CD4-positive, CD25-positive, alpha-beta regulatory T cell (primary cell): ENCODE measurements around the gene NAALADL2. TPM values are rescaled to one million over a fixed set of nuclear protein-coding genes. Genes with fewer than 3 reads are reported as not detected.

Experiments used
- ATAC-seq, 2 donors: fragments of 150-1000 bp; cut with Tn5 transposase; one replicate each; pipeline ENCODE4 v1.10.0; 2021; ENCODE audit warnings: low read depth in 2 of 2, moderate number of reproducible peaks in 2 of 2, moderate library complexity in 1 of 2
- DNase-seq, 3 donors: peaks; one replicate each; pipeline versions ENCODE4 v3.0.0 to v3.0.0-alpha.2; 2012 to 2022; ENCODE audit warnings: mixed read lengths in 1 of 3
- H3K27ac ChIP-seq: one replicate; pipeline ENCODE4 v1.7.0; 2013; ENCODE audit warnings: mild to moderate bottlenecking, low read length; ENCODE audit not compliant: insufficient read depth, poor library complexity, severe bottlenecking
- H3K27me3 ChIP-seq: one replicate; pipeline ENCODE4 v1.7.0; 2013; ENCODE audit warnings: low read length; ENCODE audit not compliant: control insufficient read depth, insufficient read depth
- H3K36me3 ChIP-seq: one replicate; pipeline ENCODE4 v1.7.0; 2013; ENCODE audit warnings: mild to moderate bottlenecking, low read length, moderate library complexity; ENCODE audit not compliant: control insufficient read depth, insufficient read depth
- H3K4me1 ChIP-seq: 2 replicates; pipeline ENCODE4 v1.7.0; 2013; ENCODE audit warnings: mild to moderate bottlenecking, low read length; ENCODE audit not compliant: insufficient read depth, control insufficient read depth, poor library complexity, severe bottlenecking
- H3K4me3 ChIP-seq: one replicate; pipeline ENCODE4 v1.7.0; 2013; ENCODE audit warnings: low read depth, mild to moderate bottlenecking, low read length, moderate library complexity
- H3K9me3 ChIP-seq, 2 experiments: 1 replicate in 1 of 2; 2 replicates in 1 of 2; pipeline ENCODE4 v1.7.0; 2013; ENCODE audit warnings: low read length in 2 of 2, mild to moderate bottlenecking in 1 of 2, moderate library complexity in 1 of 2; ENCODE audit not compliant: control insufficient read depth in 2 of 2
- H3K27ac Mint-ChIP-seq, 3 donors: one replicate each; pipeline ENCODE4 v1.8.0; 2020 to 2022; ENCODE audit warnings: mild to moderate bottlenecking in 3 of 3, mixed read lengths in 3 of 3, moderate library complexity in 2 of 3
- H3K27me3 Mint-ChIP-seq: one replicate; pipeline ENCODE4 v1.8.0; 2022; ENCODE audit warnings: mild to moderate bottlenecking, mixed read lengths
- H3K36me3 Mint-ChIP-seq: one replicate; pipeline ENCODE4 v1.8.0; 2020; ENCODE audit warnings: mixed read lengths
- H3K4me1 Mint-ChIP-seq, 4 donors: one replicate each; pipeline ENCODE4 v1.8.0; 2020 to 2022; ENCODE audit warnings: mixed read lengths in 4 of 4, mild to moderate bottlenecking in 1 of 4
- H3K4me3 Mint-ChIP-seq, 4 donors: one replicate each; pipeline ENCODE4 v1.8.0; 2020 to 2022; ENCODE audit warnings: mild to moderate bottlenecking in 4 of 4, mixed read lengths in 4 of 4, moderate library complexity in 3 of 4
- H3K9me3 Mint-ChIP-seq, 7 donors: one replicate each; pipeline ENCODE4 v1.8.0; 2020 to 2022; ENCODE audit warnings: mixed read lengths in 7 of 7, mild to moderate bottlenecking in 3 of 7, moderate library complexity in 2 of 7
- polyA plus RNA-seq, 4 donors: library from polyadenylated mRNA; unstranded; fragments of 300-500 nt; fragmentation: Illumina TruSeq; gene quantifications; one replicate each; pipeline ENCODE4 v1.2.3, GENCODE V29; 2021
- total RNA-seq: library from RNA; stranded (reverse); gene quantifications from one replicate; pipeline ENCODE4 v1.2.3, GENCODE V29; 2022

Gene NAALADL2
- total and polyA plus RNA-seq, 5 donors from 2014 or later = not detected

GRCh38 chr3:175428466-175428865 is 569.3 kb downstream of the NAALADL2 start:
- H3K4me3 ChIP-seq = no peak overlapping the region
- Mint-ChIP-seq H3K27ac (no peak overlapping the region), H3K4me1 (no peaks in the 10 kb centered on the region), H3K4me3 (no peak overlapping the region), H3K27me3 (no peaks in the 10 kb centered on the region), H3K36me3 (no peaks in the 10 kb centered on the region), H3K9me3 (peaks cover 0 to 10% (median 2%) of the 10 kb centered on the region in 7 donors)
- no peaks in the 10 kb centered on the region for H3K36me3 ChIP-seq
- no peak overlapping the region for H3K27ac ChIP-seq
- H3K27me3 ChIP-seq = no peaks in the 10 kb centered on the region
- ATAC-seq = no peak
- H3K9me3 ChIP-seq = peaks cover 0 to 2% of the 10 kb centered on the region in 2 experiments
- DNase-seq = no peak
- H3K4me1 ChIP-seq = no peaks in the 10 kb centered on the region

- H3K27ac Mint-ChIP-seq = no peak overlapping the region
- Histone ChIP-seq H3K27ac (no peak overlapping the region), H3K4me1 (no peaks in the 10 kb centered on the region), H3K4me3 (no peak overlapping the region), H3K9me3 (peaks cover 0 to 2% of the 10 kb centered on the region in 2 experiments), H3K36me3 (no peaks in the 10 kb centered on the region), H3K27me3 (no peaks in the 10 kb centered on the region)
- ATAC-seq (no peak), DNase-seq (no peak)
- H3K4me3 Mint-ChIP-seq = no peak overlapping the region
- no peaks in the 10 kb centered on the region for H3K36me3 Mint-ChIP-seq
- peaks cover 0 to 10% (median 2%) of the 10 kb centered on the region in 7 donors for H3K9me3 Mint-ChIP-seq
- no peaks in the 10 kb centered on the region for H3K4me1 Mint-ChIP-seq
- no peaks in the 10 kb centered on the region for H3K27me3 Mint-ChIP-seq
Measured at GRCh38 chr3:175430983-175431773, 572.0 kb downstream of the NAALADL2 start.

DNA sequence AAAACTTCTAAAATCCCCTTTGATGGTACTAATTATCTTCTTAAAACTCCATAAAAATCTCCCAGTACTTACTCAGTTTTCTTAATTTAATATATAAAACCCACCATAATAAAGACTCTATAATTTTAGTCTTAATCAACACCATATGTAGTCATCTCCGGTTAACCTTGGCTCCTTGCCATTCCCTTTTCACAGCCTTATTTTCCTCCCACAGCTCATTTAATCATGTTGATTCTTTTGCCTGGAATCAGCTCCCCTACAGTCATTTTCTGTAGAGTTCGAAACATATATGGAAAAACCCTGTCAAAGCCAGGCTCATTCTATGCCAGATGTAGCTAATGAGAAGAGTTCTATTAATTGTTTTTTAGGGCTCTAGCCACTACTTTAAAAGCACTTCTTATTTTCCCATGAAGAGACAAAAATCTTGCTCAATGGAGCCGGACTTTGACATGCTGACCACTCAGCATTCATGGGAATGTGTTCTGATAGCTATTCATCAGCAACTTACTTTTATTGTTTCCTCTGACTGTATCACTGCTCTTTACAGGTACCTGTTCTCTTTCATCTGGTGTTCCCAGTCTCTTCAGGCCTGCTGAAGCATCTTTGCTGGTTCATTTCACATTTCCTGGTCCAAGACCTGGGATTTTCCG is 573.4 kb downstream of the NAALADL2 start:
- Histone ChIP-seq H3K27me3 (no peaks in the 10 kb centered on the region), H3K4me3 (no peak overlapping the region), H3K4me1 (no peaks in the 10 kb centered on the region), H3K27ac (no peak overlapping the region), H3K36me3 (no peaks in the 10 kb centered on the region), H3K9me3 (peaks cover 0 to 2% of the 10 kb centered on the region in 2 experiments)
- no peaks in the 10 kb centered on the region for H3K4me1 Mint-ChIP-seq
- DNase-seq (no peak), ATAC-seq (no peak)
- no peak overlapping the region for H3K27ac Mint-ChIP-seq
- no peak overlapping the region for H3K4me3 Mint-ChIP-seq
- peaks cover 0 to 10% (median 2%) of the 10 kb centered on the region in 7 donors for H3K9me3 Mint-ChIP-seq
- no peaks in the 10 kb centered on the region for H3K27me3 Mint-ChIP-seq
- no peaks in the 10 kb centered on the region for H3K36me3 Mint-ChIP-seq

DNA sequence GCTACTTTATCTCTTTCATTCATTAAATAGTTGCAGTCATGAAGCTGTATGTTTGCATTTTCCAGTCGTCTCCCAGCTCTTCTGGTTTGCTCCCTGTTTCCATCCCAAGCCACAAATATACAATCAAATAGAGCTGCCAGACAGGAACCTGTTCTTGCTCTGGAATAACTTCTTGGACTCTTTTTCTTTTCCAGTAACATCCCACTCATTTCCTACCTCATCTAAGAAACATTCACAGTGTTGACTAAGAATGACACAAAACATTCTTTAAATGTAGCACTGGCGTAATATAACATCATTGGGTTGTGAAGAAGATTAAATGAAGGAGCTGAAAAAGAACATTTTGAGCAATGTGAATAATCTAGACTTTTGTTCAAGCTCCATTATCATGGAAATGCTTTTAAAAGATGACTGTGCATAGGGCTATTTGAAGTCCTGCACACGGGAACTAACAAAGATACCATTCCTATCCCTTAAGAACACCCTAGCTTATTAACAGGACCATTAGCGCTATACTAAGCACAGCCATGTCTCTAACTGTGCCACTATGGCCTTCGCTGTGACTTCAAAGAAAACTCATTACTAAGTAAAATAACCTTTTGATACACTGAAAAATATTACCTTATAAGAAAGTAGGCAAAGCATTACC is 574.0 kb downstream of the NAALADL2 start:
- H3K27me3 Mint-ChIP-seq = no peaks in the 10 kb centered on the region
- H3K4me3 ChIP-seq = no peak overlapping the region
- H3K9me3 Mint-ChIP-seq = peaks cover 0 to 12% (median 2%) of the 10 kb centered on the region in 7 donors
- H3K9me3 ChIP-seq = peaks cover 0 to 2% of the 10 kb centered on the region in 2 experiments
- no peaks in the 10 kb centered on the region for H3K4me1 ChIP-seq
- no peaks in the 10 kb centered on the region for H3K36me3 ChIP-seq
- H3K36me3 Mint-ChIP-seq = no peaks in the 10 kb centered on the region
- H3K27me3 ChIP-seq = no peaks in the 10 kb centered on the region
- no peak overlapping the region for H3K4me3 Mint-ChIP-seq
- ATAC-seq (no peak), DNase-seq (no peak)
- H3K4me1 Mint-ChIP-seq = no peaks in the 10 kb centered on the region
- H3K27ac Mint-ChIP-seq = no peak overlapping the region
- H3K27ac ChIP-seq = no peak overlapping the region

- H3K27ac ChIP-seq = no peak overlapping the region
- no peaks in the 10 kb centered on the region for H3K27me3 ChIP-seq
- H3K36me3 ChIP-seq = no peaks in the 10 kb centered on the region
- Mint-ChIP-seq H3K4me1 (no peaks in the 10 kb centered on the region), H3K27ac (no peak overlapping the region), H3K27me3 (no peaks in the 10 kb centered on the region), H3K9me3 (peaks cover 0 to 16% (median 2%) of the 10 kb centered on the region in 7 donors), H3K36me3 (no peaks in the 10 kb centered on the region), H3K4me3 (no peak overlapping the region)
- DNase-seq (no peak), ATAC-seq (no peak)
- no peaks in the 10 kb centered on the region for H3K4me1 ChIP-seq
- peaks cover 0 to 2% of the 10 kb centered on the region in 2 experiments for H3K9me3 ChIP-seq
- H3K4me3 ChIP-seq = no peak overlapping the region
Measured at GRCh38 chr3:175434561-175434960, 575.4 kb downstream of the NAALADL2 start.

- Mint-ChIP-seq H3K27ac (no peak overlapping the region), H3K4me3 (no peak overlapping the region)
- DNase-seq = no peak
Measured at GRCh38 chr3:175443682-175444081, 584.5 kb downstream of the NAALADL2 start.

GRCh38 chr3:175445741-175446140 is 586.6 kb downstream of the NAALADL2 start:
- H3K36me3 Mint-ChIP-seq = no peaks in the 10 kb centered on the region

More at GRCh38 chr3:175443682-175444081, 584.5 kb downstream of the NAALADL2 start:
- Mint-ChIP-seq H3K27me3 (no peaks in the 10 kb centered on the region), H3K36me3 (no peaks in the 10 kb centered on the region), H3K9me3 (peaks cover 0 to 25% (median 8%) of the 10 kb centered on the region in 7 donors), H3K4me1 (no peaks in the 10 kb centered on the region)
- Histone ChIP-seq H3K4me3 (no peak overlapping the region), H3K27ac (no peak overlapping the region), H3K36me3 (no peaks in the 10 kb centered on the region), H3K9me3 (peaks cover 0 to 4% of the 10 kb centered on the region in 2 experiments), H3K27me3 (no peaks in the 10 kb centered on the region), H3K4me1 (no peaks in the 10 kb centered on the region)
- ATAC-seq = no peak

More at GRCh38 chr3:175445741-175446140, 586.6 kb downstream of the NAALADL2 start:
- Histone ChIP-seq H3K27me3 (no peaks in the 10 kb centered on the region), H3K27ac (no peak overlapping the region), H3K9me3 (peaks cover 0 to 4% of the 10 kb centered on the region in 2 experiments), H3K36me3 (no peaks in the 10 kb centered on the region), H3K4me1 (no peaks in the 10 kb centered on the region), H3K4me3 (no peak overlapping the region)
- H3K9me3 Mint-ChIP-seq = peaks cover 0 to 13% (median 6%) of the 10 kb centered on the region in 7 donors
- ATAC-seq (no peak), DNase-seq (no peak)
- H3K4me3 Mint-ChIP-seq = no peak overlapping the region
- H3K27ac Mint-ChIP-seq = no peak overlapping the region
- H3K27me3 Mint-ChIP-seq = no peaks in the 10 kb centered on the region
- no peaks in the 10 kb centered on the region for H3K4me1 Mint-ChIP-seq
